ENCODE results near the gene INPP5K.
"Not testable (repeated sequence)": the region's sequence is repeated elsewhere in the genome, so short reads cannot be mapped to it uniquely, and the experiment has no call there.

INPP5K gene

DNA sequence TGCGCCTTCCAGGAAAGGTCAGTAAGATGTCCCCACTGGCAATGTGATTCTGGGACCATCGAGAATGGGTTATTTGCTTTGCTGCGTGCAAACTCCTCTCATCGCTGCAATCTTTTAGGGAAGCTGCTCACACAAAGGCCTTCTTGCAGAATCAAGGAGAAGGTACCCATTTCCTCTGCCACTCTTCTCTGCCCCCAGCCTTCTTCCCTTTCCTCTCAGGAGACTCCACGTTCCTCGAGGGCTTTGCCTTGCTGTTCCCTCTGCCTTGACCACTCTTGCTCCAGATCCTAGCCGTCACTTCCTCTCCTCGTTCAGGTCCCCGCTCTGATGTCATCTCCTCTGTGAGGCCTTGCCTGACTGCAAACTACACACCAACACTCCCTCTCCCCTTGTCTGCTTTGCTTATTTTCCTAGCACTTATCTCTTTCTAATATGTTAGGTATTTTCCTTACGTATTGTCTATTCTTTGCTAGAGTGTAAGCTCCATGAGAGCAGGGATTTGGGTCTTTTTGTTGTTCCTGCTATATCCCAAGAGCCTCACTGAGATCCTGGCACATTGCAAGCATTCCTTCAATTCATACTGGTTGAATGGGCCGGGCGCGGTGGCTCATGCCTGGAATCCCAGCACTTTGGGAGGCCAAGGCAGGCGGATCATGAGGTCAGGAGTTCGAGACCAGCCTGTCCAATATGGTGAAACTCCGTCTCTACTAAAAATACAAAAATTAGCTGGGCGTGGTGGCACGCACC, 55.0 kb downstream of the INPP5K start:
- no peak for DNase-seq

DNA sequence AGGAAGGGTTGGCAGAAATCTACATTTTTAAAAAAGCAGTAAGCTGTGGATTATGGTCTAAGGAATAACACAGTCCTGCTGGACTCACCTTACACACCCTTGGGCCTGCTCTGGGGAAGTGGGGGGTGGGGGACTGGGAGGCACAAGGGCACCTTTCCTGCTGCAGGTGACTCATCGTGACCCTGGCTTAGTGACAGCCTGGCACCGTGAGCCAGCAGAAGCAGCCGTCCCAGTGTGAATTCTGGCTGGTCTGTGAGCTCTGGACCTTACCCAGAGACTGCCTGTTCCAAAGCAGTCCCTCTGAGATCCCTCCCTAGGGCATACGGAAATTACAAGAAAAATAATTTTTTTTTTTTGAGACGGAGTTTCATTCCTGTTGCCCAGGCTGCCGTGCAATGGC, 56.2 kb downstream of the INPP5K start:
- no peak for DNase-seq

DNA sequence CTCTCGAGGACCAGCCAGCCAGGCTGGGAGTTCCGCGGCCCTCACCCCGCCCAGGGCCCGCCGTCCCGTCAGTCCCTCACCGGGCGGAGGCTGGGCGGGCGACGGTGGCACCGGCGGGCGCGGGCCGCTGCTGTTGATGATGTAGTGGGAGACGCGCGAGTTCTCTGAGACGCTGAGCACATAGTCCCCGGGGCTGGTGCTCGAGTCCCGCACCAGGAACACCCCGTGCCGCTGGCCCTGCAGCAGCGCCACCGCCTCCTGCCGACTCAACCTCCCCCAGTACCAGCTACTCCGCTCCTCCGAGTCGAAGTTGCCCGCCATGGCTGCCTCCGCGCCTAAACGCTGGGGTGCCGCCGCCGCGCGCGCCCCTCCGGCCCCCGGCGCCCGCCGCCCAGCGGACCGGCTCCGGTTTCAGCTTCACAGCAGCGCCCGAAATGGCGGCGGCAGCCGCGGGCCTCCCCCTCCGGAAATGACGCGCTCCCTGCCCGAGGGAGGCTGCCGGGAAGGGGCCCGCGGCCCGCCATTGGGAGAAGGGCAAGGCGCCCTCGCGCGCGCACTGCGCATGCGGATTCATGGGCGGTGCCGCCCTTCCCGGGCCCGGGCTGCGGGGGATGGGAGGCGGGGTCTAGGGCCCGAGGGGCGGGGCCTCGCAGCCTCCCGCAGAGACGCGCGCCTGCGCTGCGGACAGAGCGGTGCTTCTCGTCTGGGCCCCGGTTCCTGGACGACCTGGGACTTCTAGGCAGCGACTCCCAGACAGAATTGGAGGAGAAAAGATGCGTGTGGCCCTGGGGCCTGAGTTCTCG, 60.4 kb downstream of the INPP5K start, which contains the start of gene CRK:
CRK (minus strand) TSS at position 436 of the 803 bp plus-strand sequence; CDS start at position 321, 115 bp downstream.
- peak; percentile 99 for DNase-seq

DNA sequence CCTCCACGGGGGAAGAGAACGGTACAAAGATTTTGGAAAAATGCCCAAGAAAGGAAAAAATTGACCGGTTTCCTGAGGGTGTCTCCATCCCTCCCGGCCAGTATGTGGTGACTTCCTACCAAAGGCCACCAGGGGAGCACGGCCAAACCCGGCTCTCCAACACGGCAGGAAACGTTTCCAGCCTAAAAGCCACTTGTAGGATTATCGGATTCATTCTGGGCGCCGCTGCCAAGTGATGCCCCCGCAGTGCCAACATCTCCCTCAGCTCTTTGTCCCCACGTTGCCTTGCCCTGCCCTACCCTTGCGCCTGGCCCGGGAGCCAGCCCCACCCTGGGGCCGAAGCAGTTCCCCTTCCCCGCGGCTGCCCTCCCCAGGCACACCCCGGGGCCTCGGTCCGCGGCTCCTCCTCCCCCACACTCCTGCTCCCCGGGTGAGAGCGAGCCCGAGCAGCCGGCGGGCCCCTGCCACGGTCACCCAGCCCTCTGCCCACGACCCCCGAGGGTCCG, 61.1 kb downstream of the INPP5K start:
- DNase-seq: peak; percentile 21

DNA sequence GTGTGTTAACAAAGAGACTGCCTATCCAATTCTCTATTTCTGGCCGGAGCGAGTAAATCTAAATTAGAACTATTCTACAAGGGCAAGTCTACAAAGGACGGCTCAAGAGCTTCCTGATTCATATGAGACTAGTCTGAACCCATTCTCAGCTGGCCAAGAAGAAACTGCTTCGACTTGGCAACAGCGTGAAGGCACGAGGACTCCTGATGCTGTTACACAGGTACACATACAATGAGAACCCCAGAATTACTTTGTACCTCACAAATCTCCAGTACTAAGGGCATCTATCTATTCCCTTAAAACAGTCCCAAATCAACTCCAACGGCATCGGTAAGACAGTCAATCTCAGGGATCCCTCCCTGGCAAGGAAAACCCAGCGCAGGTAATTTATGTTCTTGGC, 61.9 kb downstream of the INPP5K start:
- no peak for DNase-seq

DNA sequence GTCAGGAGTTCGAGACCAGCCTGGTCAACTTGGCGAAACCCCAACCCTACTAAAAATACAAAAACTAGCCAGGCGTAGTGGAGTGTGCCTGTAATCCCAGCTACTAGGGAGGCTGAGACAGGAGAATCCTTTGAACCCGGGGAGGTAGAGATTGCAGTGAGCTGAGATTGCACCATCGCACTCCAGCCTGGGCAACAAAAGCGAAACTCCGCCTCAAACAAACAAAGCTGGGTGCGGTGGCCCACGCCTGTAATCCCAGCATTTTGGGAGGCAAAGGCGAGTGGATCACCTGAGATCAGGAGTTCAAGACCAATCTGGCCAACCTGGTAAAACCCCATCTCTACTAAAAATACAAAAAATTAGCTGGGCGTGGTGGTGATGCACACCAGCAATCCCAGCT, 62.7 kb downstream of the INPP5K start:
- DNase-seq: not testable (repeated sequence)

DNA sequence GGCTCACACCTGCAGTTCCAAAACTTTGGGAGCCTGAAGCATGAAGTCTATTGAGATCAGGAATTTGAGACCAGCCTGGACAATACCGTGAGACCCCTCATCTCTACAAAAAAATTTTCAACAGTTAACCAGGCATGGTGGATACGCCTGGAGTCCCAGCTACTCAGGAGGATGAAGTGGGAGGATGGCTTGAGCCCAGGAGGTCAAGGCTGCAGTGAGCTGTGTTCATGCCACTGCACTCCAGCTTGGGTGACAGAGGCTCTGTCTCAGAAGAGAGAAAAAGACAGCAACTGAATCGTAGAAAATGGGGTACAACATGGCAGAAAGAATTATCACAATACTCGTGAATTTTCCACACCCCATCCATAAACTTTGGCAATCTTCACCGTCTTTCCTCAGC, 63.6 kb downstream of the INPP5K start:
- no peak for DNase-seq

DNA sequence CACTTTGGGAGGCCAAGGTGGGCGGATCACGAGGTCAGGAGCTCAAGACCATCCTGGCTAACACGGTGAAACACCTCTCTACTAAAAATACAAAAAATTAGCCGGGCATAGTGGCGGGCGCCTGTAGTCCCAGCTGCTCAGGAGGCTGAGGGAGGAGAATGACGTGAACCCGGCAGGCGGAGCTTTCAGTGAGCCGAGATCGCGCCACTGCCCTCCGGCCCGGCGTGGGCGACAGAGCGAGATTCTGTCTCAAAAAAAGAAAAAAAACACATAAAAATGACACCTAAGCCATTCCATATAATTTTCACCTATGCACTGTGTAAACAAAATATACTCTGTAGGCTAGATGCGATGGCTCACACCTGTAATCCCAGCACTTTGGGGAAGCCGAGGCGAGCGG, 66.2 kb downstream of the INPP5K start:
- not testable (repeated sequence) for DNase-seq

DNA sequence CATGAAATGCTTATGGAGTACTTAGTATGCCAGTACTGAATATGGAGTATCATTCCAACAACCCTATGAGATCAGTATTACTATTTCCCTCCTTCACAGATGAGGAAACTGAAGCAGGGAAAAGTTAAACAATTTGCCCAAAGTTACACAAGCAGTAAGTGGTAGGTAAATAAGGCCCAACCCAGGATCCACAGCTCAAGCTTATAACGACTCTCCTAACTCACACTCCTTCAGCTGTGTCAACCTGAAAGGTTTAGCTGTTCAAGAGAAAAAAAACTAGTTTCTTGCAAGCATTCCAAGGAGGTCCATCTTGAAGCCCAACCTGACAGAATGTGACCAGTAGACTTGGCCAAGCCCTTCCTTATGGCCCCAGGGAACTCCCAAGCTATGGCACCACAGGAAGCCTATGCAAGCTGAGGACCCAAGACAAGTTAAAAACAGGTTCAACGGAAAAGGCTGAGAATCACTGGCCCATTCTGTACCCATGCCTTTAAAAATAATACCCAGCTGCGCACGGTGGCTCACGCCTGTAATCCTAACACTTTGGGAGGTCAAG, 66.9 kb downstream of the INPP5K start:
- DNase-seq: no peak

DNA sequence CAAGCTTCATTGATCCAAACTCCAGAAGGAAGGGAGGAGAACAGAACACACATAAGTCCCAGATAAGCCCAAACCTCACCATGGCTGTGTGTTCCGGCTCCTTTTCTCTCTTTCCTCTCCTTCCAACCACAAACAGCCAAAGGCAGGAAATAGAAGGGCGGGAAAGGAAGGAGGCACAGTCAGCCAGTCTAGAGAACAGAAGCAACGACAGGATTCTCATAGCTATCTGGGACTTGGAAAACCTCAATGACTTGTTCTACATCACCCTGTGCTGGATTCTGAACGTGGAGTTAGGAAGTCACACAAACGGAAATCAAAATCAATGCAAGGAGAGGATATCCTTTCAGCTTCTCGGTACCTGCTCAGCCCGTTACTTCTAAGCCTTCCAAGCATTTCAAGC, 69.4 kb downstream of the INPP5K start:
- no peak for DNase-seq

DNA sequence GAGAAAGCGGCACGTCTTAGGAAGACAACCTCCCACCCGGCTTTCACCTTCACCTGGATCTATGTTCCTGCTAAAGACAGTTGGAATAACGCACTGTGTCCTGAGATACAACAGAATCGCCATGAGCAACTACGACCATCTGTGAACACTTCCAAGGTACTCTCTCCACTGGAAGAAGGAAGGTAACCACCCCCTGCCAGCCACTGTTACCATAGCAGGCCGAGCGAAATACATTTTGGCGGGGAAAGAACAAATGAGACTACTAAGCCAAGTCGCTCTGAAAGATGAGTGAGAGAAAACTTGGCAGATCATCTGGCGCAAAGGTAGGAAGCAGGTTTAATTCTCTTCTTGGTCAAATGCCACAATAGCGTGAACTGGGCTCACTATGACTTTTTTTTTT, 70.2 kb downstream of the INPP5K start:
- DNase-seq: no peak

DNA sequence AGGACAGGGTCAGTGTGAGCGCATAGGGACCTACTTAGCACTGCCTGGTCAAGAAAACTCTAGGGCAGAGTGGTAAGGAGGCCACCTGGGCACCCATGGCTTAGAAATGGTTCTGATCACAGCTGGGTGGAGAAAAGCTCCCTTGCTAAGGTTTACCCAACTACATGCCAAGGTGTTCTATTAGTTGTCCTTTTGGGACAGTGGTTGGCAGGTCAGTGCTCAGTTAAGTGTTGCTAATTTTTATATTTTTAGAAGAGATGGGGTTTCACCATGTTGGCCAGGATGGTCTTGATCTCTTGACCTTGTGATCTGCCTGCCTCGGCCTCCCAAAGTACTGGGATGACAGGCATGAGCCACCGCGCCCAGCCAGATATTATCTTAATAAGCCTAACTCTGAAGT, 70.7 kb downstream of the INPP5K start:
- DNase-seq: not testable (repeated sequence)
